Tibial artery (tissue), 4 donors: ENCODE results near the gene WDR20.
"Not testable (repeated sequence)": the region's sequence is repeated elsewhere in the genome, so short reads cannot be mapped to it uniquely, and the experiment has no call there.

ENCODE experiments used
- DNase-seq, 2 donors: peaks; one replicate each; pipeline ENCODE4 v3.0.0-alpha.2; 2019
- H3K27ac ChIP-seq, 2 donors: fragments of 200-600 bp; sonication (generic) in 1 of 2; 1 replicate in 1 of 2; 2 replicates in 1 of 2; pipeline ENCODE4 v1.5.1; 2018 to 2019; ENCODE audit warnings: mild to moderate bottlenecking in 1 of 2
- H3K27me3 ChIP-seq, 2 donors: fragments of 200-600 bp; sonication (generic) in 1 of 2; one replicate each; pipeline versions ENCODE4 v1.5.1 to v1.6.0; 2016 to 2019
- H3K36me3 ChIP-seq, 3 donors: fragments of 200-600 bp; sonication (generic) in 2 of 3; one replicate each; pipeline ENCODE4 v1.5.1; 2016 to 2019; ENCODE audit warnings: mild to moderate bottlenecking in 2 of 3
- H3K4me1 ChIP-seq, 4 donors: fragments of 200-600 bp; sonication (generic) in 2 of 4; 1 replicate in 3 of 4; 2 replicates in 1 of 4; pipeline ENCODE4 v1.5.1; 2016 to 2019
- H3K4me3 ChIP-seq, 2 donors: fragments of 200-600 bp; sonication (generic) in 1 of 2; 1 replicate in 1 of 2; 2 replicates in 1 of 2; pipeline ENCODE4 v1.5.1; 2018 to 2019; ENCODE audit warnings: mild to moderate bottlenecking in 2 of 2
- H3K9me3 ChIP-seq, 3 donors: fragments of 200-600 bp; sonication (generic) in 1 of 3; one replicate each; pipeline ENCODE4 v1.5.1; 2016 to 2019
- intact Hi-C: fragments of 100-400 bp; cut with DNase I; formaldehyde crosslinking; loops from one replicate; pipeline ENCODE4 v1.15.0; 2023; ENCODE audit warnings: low total_unique reads
- TF ChIP-seq, protein P1 (sequence below), 2 experiments: fragments of 200-600 bp in 1 of 2; fragments of 450-650 bp in 1 of 2; IDR thresholded peaks; one replicate each; pipeline ENCODE4 v1.5.1; 2017 to 2019; ENCODE audit warnings: antibody characterized with exemption in 2 of 2, mild to moderate bottlenecking in 1 of 2, moderate library complexity in 1 of 2

Gene WDR20

DNA sequence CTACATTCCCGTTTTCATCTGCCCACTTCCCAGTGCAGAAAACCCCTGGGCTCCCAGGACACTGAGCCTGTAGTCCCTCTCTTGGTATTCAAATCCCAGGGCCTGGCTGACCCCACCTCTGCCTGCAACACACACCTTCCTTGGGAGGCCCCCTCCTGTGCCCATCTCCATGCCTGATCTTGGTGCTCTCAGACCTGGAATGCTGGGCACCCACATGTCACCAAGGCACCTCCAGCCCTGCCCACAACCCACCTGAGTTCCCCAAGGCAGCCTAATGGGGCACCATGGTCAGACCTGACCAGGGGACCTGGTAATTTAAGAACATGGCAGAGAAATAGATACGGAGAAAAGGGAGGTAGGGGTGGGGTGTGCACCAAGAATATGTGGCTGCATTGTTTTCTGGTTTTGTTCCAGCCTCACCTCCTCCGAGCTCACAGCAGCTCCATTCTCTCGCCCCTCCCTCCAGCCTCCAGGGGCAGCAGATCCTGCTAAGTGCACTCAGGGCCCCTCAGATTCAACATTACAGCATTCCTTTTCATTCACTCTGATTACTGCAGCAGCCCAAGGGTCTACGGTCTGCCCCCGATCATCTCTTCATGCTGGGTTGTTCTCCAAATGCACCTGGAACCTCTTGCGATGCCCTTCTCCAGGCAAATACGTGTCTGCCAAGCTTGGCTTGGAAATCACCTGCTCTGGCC lies 43.7 kb upstream of the WDR20 start:
- Histone ChIP-seq H3K36me3 (no peaks in the 10 kb centered on the region), H3K9me3 (no peaks in the 10 kb centered on the region), H3K27ac (no peak overlapping the region), H3K4me3 (no peak overlapping the region), H3K4me1 (peaks cover 0 to 9% (median 2%) of the 10 kb centered on the region in 4 donors), H3K27me3 (no peaks in the 10 kb centered on the region)
- intact Hi-C loops = loop anchor here (5.0 kb wide), 2 partner anchors 34 to 49 kb away; no protein-coding TSS in a partner anchor
- TF ChIP-seq, protein P1, sequence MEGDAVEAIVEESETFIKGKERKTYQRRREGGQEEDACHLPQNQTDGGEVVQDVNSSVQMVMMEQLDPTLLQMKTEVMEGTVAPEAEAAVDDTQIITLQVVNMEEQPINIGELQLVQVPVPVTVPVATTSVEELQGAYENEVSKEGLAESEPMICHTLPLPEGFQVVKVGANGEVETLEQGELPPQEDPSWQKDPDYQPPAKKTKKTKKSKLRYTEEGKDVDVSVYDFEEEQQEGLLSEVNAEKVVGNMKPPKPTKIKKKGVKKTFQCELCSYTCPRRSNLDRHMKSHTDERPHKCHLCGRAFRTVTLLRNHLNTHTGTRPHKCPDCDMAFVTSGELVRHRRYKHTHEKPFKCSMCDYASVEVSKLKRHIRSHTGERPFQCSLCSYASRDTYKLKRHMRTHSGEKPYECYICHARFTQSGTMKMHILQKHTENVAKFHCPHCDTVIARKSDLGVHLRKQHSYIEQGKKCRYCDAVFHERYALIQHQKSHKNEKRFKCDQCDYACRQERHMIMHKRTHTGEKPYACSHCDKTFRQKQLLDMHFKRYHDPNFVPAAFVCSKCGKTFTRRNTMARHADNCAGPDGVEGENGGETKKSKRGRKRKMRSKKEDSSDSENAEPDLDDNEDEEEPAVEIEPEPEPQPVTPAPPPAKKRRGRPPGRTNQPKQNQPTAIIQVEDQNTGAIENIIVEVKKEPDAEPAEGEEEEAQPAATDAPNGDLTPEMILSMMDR (IDR thresholded peaks at IDR 0.05) = no peak
- no peak for DNase-seq

DNA sequence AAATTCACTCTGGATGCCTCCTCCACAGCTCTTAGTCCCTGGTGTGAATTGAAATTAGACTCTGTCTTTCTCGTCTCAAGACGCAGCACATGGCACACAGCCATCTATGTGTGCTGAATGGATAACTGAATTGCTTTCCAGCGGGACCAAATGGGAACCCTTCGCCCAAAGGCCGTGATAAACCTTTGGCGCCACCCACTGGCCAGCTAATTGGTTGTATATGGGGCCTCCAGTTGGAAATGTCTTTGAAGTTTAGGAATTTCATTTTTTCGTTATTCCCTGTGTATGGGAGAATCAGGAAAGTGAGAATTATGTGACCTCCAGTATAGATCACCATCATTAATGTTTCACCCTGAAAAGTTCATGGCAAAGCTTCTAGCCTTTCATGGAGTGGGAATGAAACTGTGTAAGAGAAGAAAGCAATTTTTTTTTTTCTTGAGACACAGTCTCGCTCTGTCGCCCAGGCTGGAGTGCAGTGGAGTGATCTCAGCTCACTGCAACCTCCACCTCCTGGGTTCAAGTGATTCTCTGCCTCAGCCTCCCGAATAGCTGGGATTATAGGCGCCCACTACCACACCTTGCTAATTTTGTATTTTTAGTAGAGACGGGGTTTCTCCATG lies 43.0 kb upstream of the WDR20 start:
- Histone ChIP-seq H3K4me3 (no peak overlapping the region), H3K4me1 (peaks cover 0 to 9% (median 2%) of the 10 kb centered on the region in 4 donors), H3K9me3 (no peaks in the 10 kb centered on the region), H3K36me3 (peaks cover 0 to 7% (median 4%) of the 10 kb centered on the region in 3 donors), H3K27ac (no peak overlapping the region), H3K27me3 (no peaks in the 10 kb centered on the region)
- TF ChIP-seq, protein P1 (IDR thresholded peaks at IDR 0.05) = peak; percentile 67 to 75
- peak; percentile 87 to 90 for DNase-seq
- intact Hi-C loops = loop anchor here (5.0 kb wide), 2 partner anchors 34 to 49 kb away; no protein-coding TSS in a partner anchor

- TF ChIP-seq, protein P1 (IDR thresholded peaks at IDR 0.05) = no peak
- Histone ChIP-seq H3K4me1 (peaks cover 0 to 9% (median 2%) of the 10 kb centered on the region in 4 donors), H3K4me3 (no peak overlapping the region), H3K9me3 (no peaks in the 10 kb centered on the region), H3K27ac (no peak overlapping the region), H3K36me3 (peaks cover 0 to 9% (median 7%) of the 10 kb centered on the region in 3 donors), H3K27me3 (no peaks in the 10 kb centered on the region)
- DNase-seq = peak in 1 of 2 donors; percentile 42
- intact Hi-C loops = loop anchor here (5.0 kb wide), 2 partner anchors 35 to 50 kb away; no protein-coding TSS in a partner anchor
These were observed 42.1 kb upstream of the WDR20 start for GRCh38 chr14:102097441-102098135.

DNA sequence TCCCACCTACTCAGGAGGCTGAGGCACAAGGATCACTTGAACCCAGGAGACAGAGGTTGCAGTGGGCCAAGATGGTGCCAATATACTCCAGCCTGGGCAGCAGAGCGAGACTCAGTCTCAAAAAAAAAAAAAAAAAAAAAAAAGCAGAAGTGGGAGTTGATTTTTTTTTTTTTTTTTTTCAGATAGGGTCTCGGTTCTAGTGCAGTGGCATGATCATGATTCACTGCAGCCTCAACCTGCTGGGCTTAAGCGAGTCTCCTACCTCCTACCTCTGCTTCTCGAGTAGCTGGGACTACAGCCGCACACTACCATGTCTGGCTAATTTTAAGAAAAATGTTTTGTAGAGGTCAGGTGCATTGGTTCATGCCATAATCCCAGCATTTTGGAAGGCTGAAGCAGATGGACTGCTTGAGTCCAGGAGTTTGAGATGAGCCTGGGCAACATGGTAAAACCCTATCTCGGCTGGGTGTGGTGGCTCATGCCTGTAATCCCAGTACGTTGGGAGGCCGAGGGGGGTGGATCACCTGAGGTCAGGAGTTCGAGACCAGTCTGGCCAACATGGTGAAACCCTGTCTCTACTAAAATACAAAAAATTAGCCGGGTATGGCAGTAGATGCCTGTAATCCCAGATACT lies 36.5 kb upstream of the WDR20 start:
- no peak overlapping the region for H3K27ac ChIP-seq
- H3K27me3 ChIP-seq = no peaks in the 10 kb centered on the region
- DNase-seq = no peak
- H3K4me3 ChIP-seq = no peak overlapping the region
- TF ChIP-seq, protein P1 (IDR thresholded peaks at IDR 0.05) = no peak
- peaks cover 0 to 9% (median 7%) of the 10 kb centered on the region in 3 donors for H3K36me3 ChIP-seq
- H3K4me1 ChIP-seq = no peaks in the 10 kb centered on the region
- H3K9me3 ChIP-seq = no peaks in the 10 kb centered on the region
- intact Hi-C loops = no loop called here

DNA sequence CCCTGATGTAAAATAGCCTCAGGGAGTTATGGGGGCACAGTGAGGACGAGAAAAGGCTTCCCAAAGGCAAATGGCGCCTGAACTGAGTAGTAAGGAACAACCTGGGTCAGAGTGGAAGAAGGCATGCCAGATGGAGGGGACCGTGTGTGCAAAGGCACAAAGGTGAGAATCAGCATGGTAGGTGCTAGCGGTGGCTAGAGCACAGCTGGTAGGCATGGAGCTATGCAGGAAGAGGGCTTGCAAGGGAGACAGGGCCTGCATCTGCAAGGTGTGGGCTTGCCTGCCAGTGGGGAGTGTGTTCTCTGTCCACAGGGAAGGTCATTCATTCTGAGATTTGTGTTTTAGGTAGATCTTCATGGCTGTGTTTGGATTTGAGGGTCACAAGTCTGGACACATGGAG lies 34.3 kb upstream of the WDR20 start:
- intact Hi-C loops = no loop called here
- H3K9me3 ChIP-seq = no peaks in the 10 kb centered on the region
- H3K27ac ChIP-seq = no peak overlapping the region
- TF ChIP-seq, protein P1 (IDR thresholded peaks at IDR 0.05) = no peak
- no peak overlapping the region for H3K4me3 ChIP-seq
- no peaks in the 10 kb centered on the region for H3K27me3 ChIP-seq
- H3K4me1 ChIP-seq = no peaks in the 10 kb centered on the region
- DNase-seq = no peak
- H3K36me3 ChIP-seq = peaks cover 0 to 9% (median 7%) of the 10 kb centered on the region in 3 donors

GRCh38 chr14:102109332-102109731 lies 30.4 kb upstream of the WDR20 start:
- H3K4me1 ChIP-seq, intact Hi-C loops, H3K36me3 ChIP-seq: not testable (repeated sequence)

More at GRCh38 chr14:102109332-102109731, 30.4 kb upstream of the WDR20 start:
- not testable (repeated sequence) for H3K9me3 ChIP-seq, H3K4me3 ChIP-seq, H3K27ac ChIP-seq, H3K27me3 ChIP-seq, DNase-seq
